ENCODE results near the gene IL1RL2. TPM values are rescaled to one million over a fixed set of nuclear protein-coding genes. Genes with fewer than 3 reads are reported as not detected.

Gene IL1RL2
- total RNA-seq, 1 experiment from 2014 or later = not detected

DNA sequence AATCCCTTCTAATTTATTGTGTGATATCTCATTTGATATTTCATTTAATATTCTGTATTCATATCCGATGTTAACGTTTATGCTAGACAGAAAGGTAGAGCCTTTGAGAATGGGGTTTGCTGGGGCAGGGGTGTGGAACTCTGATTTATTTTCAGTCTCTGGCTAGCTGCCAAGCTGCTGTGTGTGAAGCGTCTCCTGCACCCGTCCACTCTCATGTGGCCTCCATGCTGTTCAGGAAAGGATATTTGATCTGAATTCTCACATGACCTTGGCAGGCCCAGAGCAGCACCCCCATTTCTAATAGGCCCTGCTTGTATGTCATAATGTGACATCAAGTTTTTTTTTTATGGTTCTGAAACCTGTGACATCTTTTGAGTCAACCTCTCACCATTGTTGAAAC is 42.7 kb upstream of the IL1RL2 start:
- no TSS peak for BruUV-seq (replicated peaks)

DNA sequence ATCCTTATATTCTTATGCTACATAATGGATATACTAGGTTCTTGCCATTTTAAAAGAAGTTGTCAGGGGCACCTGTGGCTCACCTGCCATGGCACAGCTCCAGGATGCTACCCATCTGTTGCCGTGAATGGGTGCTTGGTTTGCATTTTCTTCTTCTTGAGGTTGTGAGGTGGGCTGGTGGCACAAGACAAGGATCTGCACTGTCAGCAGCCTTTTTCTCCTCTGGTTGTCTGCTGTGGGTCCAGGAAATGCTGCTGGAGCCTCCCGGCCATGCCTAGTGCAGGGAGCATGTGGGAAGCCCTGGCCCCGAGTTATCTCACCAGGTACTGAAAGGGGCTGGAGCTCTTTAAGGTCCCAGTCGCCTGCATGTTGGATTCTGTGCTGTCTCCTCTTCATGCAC is 41.7 kb upstream of the IL1RL2 start:
- Histone ChIP-seq H3K4me1 (ENCODE audit: insufficient read depth, low read length, poor library complexity, severe bottlenecking) (no peaks in the 10 kb centered on the region), H3K36me3 (ENCODE audit: insufficient read depth, low read length, poor library complexity, severe bottlenecking) (no peaks in the 10 kb centered on the region), H3K27me3 (replicated peaks; ENCODE audit: insufficient read depth, low read depth, low read length, poor library complexity) (peaks cover 33% of the 10 kb centered on the region), H3K27ac (ENCODE audit: low read depth, low read length, poor library complexity, severe bottlenecking) (no peak overlapping the region), H3K9me3 (ENCODE audit: low read depth, low read length, poor library complexity, severe bottlenecking) (peaks cover 12% of the 10 kb centered on the region), H3K4me3 (ENCODE audit: low read depth, low read length, poor library complexity, severe bottlenecking) (no peak overlapping the region)
- BruUV-seq (replicated peaks) = no TSS peak
- DNase-seq (ENCODE audit: low spot score) = no peak
- ChIA-PET CTCF (no interaction called here), POLR2A (ENCODE audit: low non-redundant PET) (no interaction called here)
- TF ChIP-seq EZH2 (IDR thresholded peaks at IDR 0.05; ENCODE audit: borderline replicate concordance, low read depth, low read length, poor library complexity, severe bottlenecking) (no peak), CTCF (conservative IDR thresholded peaks at IDR 0.05; ENCODE audit: low read depth, low read length) (no peak)
- intact Hi-C loops (cut with micrococcal nuclease; ENCODE audit: unreplicated experiment) = no loop called here

More for the DNA sequence above, 42.7 kb upstream of the IL1RL2 start:
- no peak for TF ChIP-seq CTCF (conservative IDR thresholded peaks at IDR 0.05; ENCODE audit: low read depth, low read length)
- no peak for TF ChIP-seq EZH2 (IDR thresholded peaks at IDR 0.05; ENCODE audit: borderline replicate concordance, low read depth, low read length, poor library complexity, severe bottlenecking)
- intact Hi-C loops (cut with micrococcal nuclease; ENCODE audit: unreplicated experiment) = no loop called here
- no peak for DNase-seq (ENCODE audit: low spot score)
- Histone ChIP-seq H3K27ac (ENCODE audit: low read depth, low read length, poor library complexity, severe bottlenecking) (no peak overlapping the region), H3K9me3 (ENCODE audit: low read depth, low read length, poor library complexity, severe bottlenecking) (peaks cover 12% of the 10 kb centered on the region), H3K27me3 (replicated peaks; ENCODE audit: insufficient read depth, low read depth, low read length, poor library complexity) (peaks cover 36% of the 10 kb centered on the region), H3K4me1 (ENCODE audit: insufficient read depth, low read length, poor library complexity, severe bottlenecking) (no peaks in the 10 kb centered on the region), H3K36me3 (ENCODE audit: insufficient read depth, low read length, poor library complexity, severe bottlenecking) (no peaks in the 10 kb centered on the region), H3K4me3 (ENCODE audit: low read depth, low read length, poor library complexity, severe bottlenecking) (no peak overlapping the region)
- ChIA-PET CTCF (no interaction called here), POLR2A (ENCODE audit: low non-redundant PET) (no interaction called here)

DNA sequence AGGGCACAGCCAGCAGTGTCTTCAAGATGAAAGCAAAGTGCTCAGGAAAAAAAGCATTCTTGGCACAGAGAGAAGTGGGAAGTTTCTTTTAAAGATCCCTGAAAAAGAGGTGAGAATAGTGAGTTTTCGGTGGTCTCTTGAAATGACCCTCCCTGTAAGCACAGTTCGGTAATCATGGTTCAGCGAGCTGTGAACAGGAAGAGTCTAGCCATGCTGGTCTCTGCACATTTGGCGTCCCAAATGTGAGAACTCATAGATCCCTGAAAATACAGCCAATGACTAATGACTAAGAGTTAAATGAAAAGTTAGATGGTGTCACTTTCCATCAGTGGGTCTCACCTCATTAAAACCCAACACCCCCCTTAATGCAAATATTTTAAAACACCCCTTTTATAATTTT is 40.9 kb upstream of the IL1RL2 start:
- TF ChIP-seq CTCF (conservative IDR thresholded peaks at IDR 0.05; ENCODE audit: low read depth, low read length) (no peak), EZH2 (IDR thresholded peaks at IDR 0.05; ENCODE audit: borderline replicate concordance, low read depth, low read length, poor library complexity, severe bottlenecking) (no peak)
- Histone ChIP-seq H3K36me3 (ENCODE audit: insufficient read depth, low read length, poor library complexity, severe bottlenecking) (no peaks in the 10 kb centered on the region), H3K4me3 (ENCODE audit: low read depth, low read length, poor library complexity, severe bottlenecking) (no peak overlapping the region), H3K9me3 (ENCODE audit: low read depth, low read length, poor library complexity, severe bottlenecking) (peaks cover 12% of the 10 kb centered on the region), H3K27me3 (replicated peaks; ENCODE audit: insufficient read depth, low read depth, low read length, poor library complexity) (peaks cover 27% of the 10 kb centered on the region), H3K27ac (ENCODE audit: low read depth, low read length, poor library complexity, severe bottlenecking) (no peak overlapping the region), H3K4me1 (ENCODE audit: insufficient read depth, low read length, poor library complexity, severe bottlenecking) (no peaks in the 10 kb centered on the region)
- no TSS peak for BruUV-seq (replicated peaks)
- intact Hi-C loops (cut with micrococcal nuclease; ENCODE audit: unreplicated experiment) = no loop called here
- POLR2A ChIA-PET (ENCODE audit: low non-redundant PET) = no interaction called here
- CTCF ChIA-PET = no interaction called here
- no peak for DNase-seq (ENCODE audit: low spot score)
